ENCODE measurements around the gene GRIK5.
"Not testable (repeated sequence)": the region's sequence is repeated elsewhere in the genome, so short reads cannot be mapped to it uniquely, and the experiment has no call there.

GRIK5 gene

GRCh38 chr19:42102877-42103276, 32.9 kb upstream of the GRIK5 start:
- Histone ChIP-seq H3K36me3 (ENCODE audit: insufficient read depth, insufficient read length, low read length) (no peaks in the 10 kb centered on the region), H3K27me3 (ENCODE audit: insufficient read depth, insufficient read length) (no peaks in the 10 kb centered on the region)
- TF ChIP-seq ZNF274 (IDR thresholded peaks at IDR 0.05; ENCODE audit: low read depth, low read length), result no peak
- TF ChIP-seq YY1 (IDR thresholded peaks at IDR 0.05; ENCODE audit: insufficient read depth, insufficient read length), result no peak
- TF ChIP-seq SUZ12 (IDR thresholded peaks at IDR 0.05; ENCODE audit: extremely low read depth, insufficient read depth, insufficient read length), result no peak

GRCh38 chr19:42100241-42100640, 30.2 kb upstream of the GRIK5 start:
- not testable (repeated sequence) for H3K9me3 ChIP-seq (ENCODE audit: insufficient read depth, low read length); H3K4me1 ChIP-seq (ENCODE audit: insufficient read depth, insufficient read length); DNase-seq (ENCODE audit: low read depth, low spot score); H3K4me3 ChIP-seq (ENCODE audit: insufficient read length, low read depth); H3K9ac ChIP-seq (ENCODE audit: insufficient read length, low read depth); H3K27me3 ChIP-seq (ENCODE audit: insufficient read depth, insufficient read length); H3K36me3 ChIP-seq (ENCODE audit: insufficient read depth, insufficient read length, low read length)

More at GRCh38 chr19:42102877-42103276, 32.9 kb upstream of the GRIK5 start:
- Histone ChIP-seq H3K9ac (ENCODE audit: insufficient read length, low read depth) (no peak overlapping the region), H3K4me1 (ENCODE audit: insufficient read depth, insufficient read length) (peaks cover 6% of the 10 kb centered on the region), H3K4me3 (ENCODE audit: insufficient read length, low read depth) (no peak overlapping the region), H3K9me3 (ENCODE audit: insufficient read depth, low read length) (no peaks in the 10 kb centered on the region)
- DNase-seq (ENCODE audit: low read depth, low spot score), result no peak

- no peak overlapping the region for H3K4me3 ChIP-seq (ENCODE audit: insufficient read length, low read depth)
- H3K9me3 ChIP-seq (ENCODE audit: insufficient read depth, low read length), result no peaks in the 10 kb centered on the region
- no peaks in the 10 kb centered on the region for H3K27me3 ChIP-seq (ENCODE audit: insufficient read depth, insufficient read length)
- TF ChIP-seq SUZ12 (IDR thresholded peaks at IDR 0.05; ENCODE audit: extremely low read depth, insufficient read depth, insufficient read length) (no peak), ZNF274 (IDR thresholded peaks at IDR 0.05; ENCODE audit: low read depth, low read length) (no peak), YY1 (IDR thresholded peaks at IDR 0.05; ENCODE audit: insufficient read depth, insufficient read length) (no peak)
- DNase-seq (ENCODE audit: low read depth, low spot score), result no peak
- no peaks in the 10 kb centered on the region for H3K36me3 ChIP-seq (ENCODE audit: insufficient read depth, insufficient read length, low read length)
- H3K4me1 ChIP-seq (ENCODE audit: insufficient read depth, insufficient read length), result peaks cover 4% of the 10 kb centered on the region
- no peak overlapping the region for H3K9ac ChIP-seq (ENCODE audit: insufficient read length, low read depth)
Measured at GRCh38 chr19:42099336-42099925, 29.4 kb upstream of the GRIK5 start.

- H3K9ac ChIP-seq (ENCODE audit: insufficient read length, low read depth), result no peak overlapping the region
- no peak overlapping the region for H3K4me3 ChIP-seq (ENCODE audit: insufficient read length, low read depth)
- peaks cover 7% of the 10 kb centered on the region for H3K4me1 ChIP-seq (ENCODE audit: insufficient read depth, insufficient read length)
- no peak for TF ChIP-seq ZNF274 (IDR thresholded peaks at IDR 0.05; ENCODE audit: low read depth, low read length)
- no peak for TF ChIP-seq SUZ12 (IDR thresholded peaks at IDR 0.05; ENCODE audit: extremely low read depth, insufficient read depth, insufficient read length)
- no peak for TF ChIP-seq YY1 (IDR thresholded peaks at IDR 0.05; ENCODE audit: insufficient read depth, insufficient read length)
- no peaks in the 10 kb centered on the region for H3K9me3 ChIP-seq (ENCODE audit: insufficient read depth, low read length)
- no peaks in the 10 kb centered on the region for H3K27me3 ChIP-seq (ENCODE audit: insufficient read depth, insufficient read length)
- no peak for DNase-seq (ENCODE audit: low read depth, low spot score)
- no peaks in the 10 kb centered on the region for H3K36me3 ChIP-seq (ENCODE audit: insufficient read depth, insufficient read length, low read length)
Measured at GRCh38 chr19:42098781-42099180, 28.8 kb upstream of the GRIK5 start.

GRCh38 chr19:42097461-42097860, 27.5 kb upstream of the GRIK5 start:
- Histone ChIP-seq H3K27me3 (ENCODE audit: insufficient read depth, insufficient read length) (no peaks in the 10 kb centered on the region), H3K4me1 (ENCODE audit: insufficient read depth, insufficient read length) (peaks cover 9% of the 10 kb centered on the region), H3K36me3 (ENCODE audit: insufficient read depth, insufficient read length, low read length) (no peaks in the 10 kb centered on the region), H3K9me3 (ENCODE audit: insufficient read depth, low read length) (no peaks in the 10 kb centered on the region), H3K9ac (ENCODE audit: insufficient read length, low read depth) (no peak overlapping the region), H3K4me3 (ENCODE audit: insufficient read length, low read depth) (no peak overlapping the region)
- DNase-seq (ENCODE audit: low read depth, low spot score), result no peak
- TF ChIP-seq ZNF274 (IDR thresholded peaks at IDR 0.05; ENCODE audit: low read depth, low read length) (no peak), YY1 (IDR thresholded peaks at IDR 0.05; ENCODE audit: insufficient read depth, insufficient read length) (no peak), SUZ12 (IDR thresholded peaks at IDR 0.05; ENCODE audit: extremely low read depth, insufficient read depth, insufficient read length) (no peak)

GRCh38 chr19:42096255-42096837, 26.3 kb upstream of the GRIK5 start:
- Histone ChIP-seq H3K27me3 (ENCODE audit: insufficient read depth, insufficient read length) (no peaks in the 10 kb centered on the region), H3K4me1 (ENCODE audit: insufficient read depth, insufficient read length) (peaks cover 9% of the 10 kb centered on the region), H3K9me3 (ENCODE audit: insufficient read depth, low read length) (no peaks in the 10 kb centered on the region), H3K9ac (ENCODE audit: insufficient read length, low read depth) (no peak overlapping the region), H3K4me3 (ENCODE audit: insufficient read length, low read depth) (no peak overlapping the region), H3K36me3 (ENCODE audit: insufficient read depth, insufficient read length, low read length) (no peaks in the 10 kb centered on the region)
- no peak for DNase-seq (ENCODE audit: low read depth, low spot score)
- TF ChIP-seq YY1 (IDR thresholded peaks at IDR 0.05; ENCODE audit: insufficient read depth, insufficient read length), result no peak
- no peak for TF ChIP-seq SUZ12 (IDR thresholded peaks at IDR 0.05; ENCODE audit: extremely low read depth, insufficient read depth, insufficient read length)
- no peak for TF ChIP-seq ZNF274 (IDR thresholded peaks at IDR 0.05; ENCODE audit: low read depth, low read length)

GRCh38 chr19:42095814-42096230, 25.8 kb upstream of the GRIK5 start:
- no peak overlapping the region for H3K4me3 ChIP-seq (ENCODE audit: insufficient read length, low read depth)
- H3K36me3 ChIP-seq (ENCODE audit: insufficient read depth, insufficient read length, low read length), result no peaks in the 10 kb centered on the region
- peaks cover 12% of the 10 kb centered on the region for H3K4me1 ChIP-seq (ENCODE audit: insufficient read depth, insufficient read length)
- no peak overlapping the region for H3K9ac ChIP-seq (ENCODE audit: insufficient read length, low read depth)
- no peak for DNase-seq (ENCODE audit: low read depth, low spot score)
- no peaks in the 10 kb centered on the region for H3K9me3 ChIP-seq (ENCODE audit: insufficient read depth, low read length)
- no peaks in the 10 kb centered on the region for H3K27me3 ChIP-seq (ENCODE audit: insufficient read depth, insufficient read length)
- no peak for TF ChIP-seq ZNF274 (IDR thresholded peaks at IDR 0.05; ENCODE audit: low read depth, low read length)

Data from NT2/D1 (cell line).